KMS-11 (cell line): Measurements from ENCODE around the gene RTL10.

Source experiments
- H2AFZ ChIP-seq: fragments of 200-600 bp; sonication (generic); 2 replicates; pipeline ENCODE4 v1.6.1; 2016; ENCODE audit warnings: antibody characterized with exemption, mixed run types, low read depth
- H3K27ac ChIP-seq: fragments of 200-600 bp; sonication (generic); 2 replicates; pipeline ENCODE4 v1.6.1; 2016; ENCODE audit warnings: mild to moderate bottlenecking, mixed run types
- H3K27me3 ChIP-seq: fragments of 200-600 bp; sonication (generic); 2 replicates; pipeline ENCODE4 v1.6.1; 2017; ENCODE audit warnings: mild to moderate bottlenecking, low read depth, mixed run types, moderate library complexity; ENCODE audit not compliant: insufficient read depth
- H3K36me3 ChIP-seq: fragments of 200-600 bp; sonication (generic); 2 replicates; pipeline ENCODE4 v1.6.1; 2017; ENCODE audit warnings: mild to moderate bottlenecking, mixed run types; ENCODE audit not compliant: insufficient read depth
- H3K4me1 ChIP-seq: fragments of 200-600 bp; sonication (generic); 2 replicates; pipeline ENCODE4 v1.6.1; 2016; ENCODE audit warnings: mild to moderate bottlenecking, low read depth, mixed run types; ENCODE audit not compliant: poor library complexity, severe bottlenecking
- H3K4me2 ChIP-seq: fragments of 200-600 bp; sonication (generic); 2 replicates; pipeline ENCODE4 v1.7.0; 2016; ENCODE audit warnings: mild to moderate bottlenecking, mixed run types
- H3K4me3 ChIP-seq: fragments of 200-600 bp; sonication (generic); IDR thresholded peaks from 2 replicates; pipeline ENCODE4 v1.6.1; 2017; ENCODE audit warnings: low read depth, low read length, mixed read lengths; ENCODE audit not compliant: insufficient read depth
- H3K79me2 ChIP-seq: fragments of 200-600 bp; sonication (generic); 2 replicates; pipeline ENCODE4 v1.6.1; 2016; ENCODE audit warnings: low read depth, mixed run types; ENCODE audit not compliant: insufficient read depth
- H3K9ac ChIP-seq: fragments of 200-600 bp; sonication (generic); 2 replicates; pipeline ENCODE4 v1.6.1; 2016; ENCODE audit warnings: mild to moderate bottlenecking, mixed run types
- H4K20me1 ChIP-seq: fragments of 200-600 bp; sonication (generic); 2 replicates; pipeline ENCODE4 v1.6.1; 2016; ENCODE audit warnings: mild to moderate bottlenecking, mixed run types; ENCODE audit not compliant: insufficient read depth
- CTCF ChIP-seq: fragments of 200-600 bp; sonication (generic); conservative IDR thresholded peaks from 2 replicates; pipeline ENCODE4 v1.6.1; 2017; ENCODE audit warnings: low read depth, mild to moderate bottlenecking, antibody characterized with exemption, low read length, moderate library complexity, mixed read lengths

The RTL10 gene

GRCh38 chr22:19841641-19842392, 12.9 kb downstream of the RTL10 start:
- H3K4me2 ChIP-seq: no peak overlapping the region
- H3K27me3 ChIP-seq: no peaks in the 10 kb centered on the region
- no peaks in the 10 kb centered on the region for H3K36me3 ChIP-seq
- no peaks in the 10 kb centered on the region for H4K20me1 ChIP-seq
- H3K79me2 ChIP-seq: no peaks in the 10 kb centered on the region
- H3K4me1 ChIP-seq: no peaks in the 10 kb centered on the region
- H2AFZ ChIP-seq: no peak overlapping the region
- H3K4me3 ChIP-seq: no peak overlapping the region
- no peak overlapping the region for H3K27ac ChIP-seq
- no peak overlapping the region for H3K9ac ChIP-seq
- no peak for TF ChIP-seq CTCF

GRCh38 chr22:19840955-19841640, 13.6 kb downstream of the RTL10 start:
- H3K9ac ChIP-seq: no peak overlapping the region
- H3K4me2 ChIP-seq: no peak overlapping the region
- peaks cover 5% of the 10 kb centered on the region for H3K4me1 ChIP-seq
- H3K79me2 ChIP-seq: no peaks in the 10 kb centered on the region
- H3K36me3 ChIP-seq: no peaks in the 10 kb centered on the region
- no peaks in the 10 kb centered on the region for H3K27me3 ChIP-seq
- H2AFZ ChIP-seq: no peak overlapping the region
- no peak overlapping the region for H3K4me3 ChIP-seq
- no peak overlapping the region for H3K27ac ChIP-seq
- H4K20me1 ChIP-seq: no peaks in the 10 kb centered on the region
- TF ChIP-seq CTCF: no peak

- Histone ChIP-seq H3K36me3 (no peaks in the 10 kb centered on the region), H3K79me2 (no peaks in the 10 kb centered on the region), H3K9ac (no peak overlapping the region), H3K4me1 (peaks cover 10% of the 10 kb centered on the region), H3K4me3 (no peak overlapping the region), H3K4me2 (no peak overlapping the region), H2AFZ (no peak overlapping the region), H4K20me1 (no peaks in the 10 kb centered on the region), H3K27ac (no peak overlapping the region), H3K27me3 (no peaks in the 10 kb centered on the region)
- no peak for TF ChIP-seq CTCF
These were observed 14.6 kb downstream of the RTL10 start for GRCh38 chr22:19840059-19840458.

GRCh38 chr22:19837915-19838314, 16.8 kb downstream of the RTL10 start:
- Histone ChIP-seq H3K9ac (no peak overlapping the region), H4K20me1 (no peaks in the 10 kb centered on the region), H3K4me2 (no peak overlapping the region), H3K4me1 (peaks cover 12% of the 10 kb centered on the region), H2AFZ (no peak overlapping the region), H3K27me3 (no peaks in the 10 kb centered on the region), H3K36me3 (no peaks in the 10 kb centered on the region), H3K79me2 (no peaks in the 10 kb centered on the region), H3K27ac (no peak overlapping the region), H3K4me3 (no peak overlapping the region)
- no peak for TF ChIP-seq CTCF
